ENCODE results near the gene SVBP. TPM values are rescaled to one million over a fixed set of nuclear protein-coding genes. Genes with fewer than 3 reads are reported as not detected.

The SVBP gene
- total RNA-seq, 1 experiment from 2014 or later: 41.3 TPM

- Histone ChIP-seq H3K23ac (ENCODE audit: insufficient read length, low read depth, low read length) (no peak overlapping the region), H3T11ph (ENCODE audit: low read length) (no peak overlapping the region), H4K8ac (replicated peaks; ENCODE audit: insufficient read length, low read depth, low read length) (no peak overlapping the region), H3K27me3 (ENCODE audit: insufficient read depth, low read length) (no peaks in the 10 kb centered on the region), H4K91ac (ENCODE audit: insufficient read length, low read depth, low read length) (no peak overlapping the region), H2AK5ac (ENCODE audit: insufficient read length, low read length) (no peak overlapping the region), H3K9ac (ENCODE audit: extremely low read depth, insufficient read length, low read length) (no peak overlapping the region), H2BK15ac (ENCODE audit: low read depth, low read length) (no peak overlapping the region), H3K14ac (ENCODE audit: insufficient read depth, low read length) (no peak overlapping the region), H3K4ac (ENCODE audit: low read depth, low read length) (no peak overlapping the region), H3K4me2 (ENCODE audit: insufficient read depth, insufficient read length, low read length) (no peak overlapping the region), H4K5ac (ENCODE audit: insufficient read length, low read depth, low read length) (no peak overlapping the region), H4K20me1 (ENCODE audit: control insufficient read depth, insufficient read depth, insufficient read length) (no peaks in the 10 kb centered on the region), H3K79me2 (ENCODE audit: insufficient read depth, low read length) (no peaks in the 10 kb centered on the region; the same call in 1 of the 2 replicates), H2BK5ac (ENCODE audit: insufficient read length, low read length) (no peak overlapping the region), H3K4me1 (ENCODE audit: insufficient read depth, low read length) (peaks cover 2% of the 10 kb centered on the region; the same call in 1 of the 2 replicates), H3K9me3 (ENCODE audit: control insufficient read depth, low read depth, low read length) (no peaks in the 10 kb centered on the region), H3K27ac (ENCODE audit: insufficient read length, low read depth, low read length) (no peak overlapping the region), H3K18ac (ENCODE audit: insufficient read length, low read depth, low read length) (no peak overlapping the region), H2BK12ac (ENCODE audit: insufficient read length, low read depth, low read length) (no peak overlapping the region), H2BK120ac (ENCODE audit: low read depth, low read length, poor library complexity, severe bottlenecking) (no peak overlapping the region), H2BK20ac (ENCODE audit: low read depth, low read length, poor library complexity, severe bottlenecking) (no peak overlapping the region), H3K79me1 (ENCODE audit: insufficient read depth, low read depth, low read length, poor library complexity, severe bottlenecking) (peaks cover 4% of the 10 kb centered on the region), H3K56ac (ENCODE audit: insufficient read length, low read depth, low read length) (no peak overlapping the region), H3K23me2 (ENCODE audit: insufficient read length, low read depth, low read length, poor library complexity, severe bottlenecking) (peaks cover 6% of the 10 kb centered on the region), H2AFZ (ENCODE audit: low read length) (no peak overlapping the region)
- no peak overlapping the region for H3K27ac Mint-ChIP-seq
- no peak for TF ChIP-seq CTCF (conservative IDR thresholded peaks at IDR 0.05)
- peaks cover 0 to 3% of the 10 kb centered on the region in 2 experiments; a peak in 3 of 5 replicates for H3K9me3 Mint-ChIP-seq
- H3K36me3 Mint-ChIP-seq (ENCODE audit: insufficient read depth in 1 of 3, low read depth in 3 of 3): peaks cover 36 to 45% (median 39%) of the 10 kb centered on the region in 3 experiments
- no peak for DNase-seq
- no peak overlapping the region for H3K4me3 Mint-ChIP-seq
- H3K4me1 Mint-ChIP-seq: peaks cover 20 to 25% of the 10 kb centered on the region in 2 experiments
- no peaks in the 10 kb centered on the region for H3K27me3 Mint-ChIP-seq (ENCODE audit: low read depth)
- WGBS (ENCODE audit: extremely low coverage, insufficient read length, low lambda C conversion rate): no CpG with 5 or more reads among the region's 2 CpGs
Measured at GRCh38 chr1:42848823-42849537, 31.8 kb upstream of the SVBP start.
